EL (cell line): ENCODE data around the gene MMD2.

ENCODE experiments used
- DNase-seq: peaks from one replicate; pipeline ENCODE4 v3.0.0-alpha.2; 2016

The MMD2 gene

DNA sequence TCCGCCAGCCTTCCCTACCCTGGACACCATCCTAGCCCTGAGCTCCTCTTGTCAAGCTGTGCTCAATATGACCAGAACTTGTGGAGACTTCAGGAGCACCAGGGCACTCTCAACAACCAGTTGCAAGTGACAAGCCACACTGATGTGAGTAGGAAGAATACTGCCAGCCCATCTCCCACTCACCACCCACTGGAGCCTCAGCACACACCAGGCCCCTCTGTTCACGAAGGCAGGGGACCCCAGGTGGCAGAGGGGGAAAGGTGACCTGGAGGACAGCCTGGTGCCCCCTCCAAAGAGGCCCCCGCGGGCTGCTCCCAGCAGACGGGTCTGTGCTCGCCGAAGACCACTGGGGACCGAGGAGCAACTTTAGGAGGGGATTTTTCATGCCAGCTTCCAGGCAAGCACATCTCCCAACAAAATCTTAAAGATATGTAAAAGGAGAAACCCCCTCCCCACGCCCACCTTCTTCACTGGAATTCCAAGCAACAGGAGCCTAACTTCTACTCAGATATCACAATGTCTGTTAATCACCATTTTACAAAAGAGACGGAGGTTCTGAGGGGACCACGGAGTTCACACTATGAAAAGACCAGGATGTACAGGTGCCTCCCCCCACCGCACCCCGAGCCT, 1.0 kb downstream of the MMD2 start:
- no peak for DNase-seq

DNA sequence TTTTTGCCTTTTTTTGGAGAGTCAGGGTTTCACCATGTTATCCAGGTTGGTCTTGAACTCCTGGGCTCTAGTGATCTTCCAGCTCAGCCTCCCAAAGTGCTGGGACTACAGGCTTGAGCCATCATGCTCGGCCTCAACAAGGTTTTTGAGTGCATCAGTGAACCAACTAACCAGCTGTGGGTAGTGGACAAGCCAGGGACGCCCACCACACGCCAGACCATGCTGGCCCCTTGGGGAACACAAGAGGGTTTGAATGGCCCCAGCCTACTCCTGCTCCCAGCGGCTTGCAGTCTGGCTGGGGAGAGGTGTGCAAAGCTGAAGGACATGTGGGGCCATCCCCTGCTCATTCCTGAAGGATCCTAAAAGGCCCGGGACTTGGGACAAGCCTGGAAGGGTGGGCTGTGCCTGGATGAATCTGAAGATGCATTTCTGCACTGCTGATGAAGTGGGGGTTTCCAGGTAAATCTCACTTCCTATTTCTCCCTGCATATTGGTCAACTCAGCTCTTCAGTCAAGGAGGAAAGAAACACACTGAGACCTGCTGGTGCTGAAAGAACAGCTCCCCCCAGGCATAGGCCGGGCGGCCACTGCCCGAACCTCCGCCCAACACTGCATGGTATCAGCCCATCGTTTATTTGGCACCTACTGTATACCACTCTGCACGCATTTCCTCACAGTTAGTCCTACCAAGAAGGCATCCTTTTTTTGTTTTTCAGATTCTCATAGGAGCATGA, 6.9 kb downstream of the MMD2 start:
- DNase-seq: no peak

DNA sequence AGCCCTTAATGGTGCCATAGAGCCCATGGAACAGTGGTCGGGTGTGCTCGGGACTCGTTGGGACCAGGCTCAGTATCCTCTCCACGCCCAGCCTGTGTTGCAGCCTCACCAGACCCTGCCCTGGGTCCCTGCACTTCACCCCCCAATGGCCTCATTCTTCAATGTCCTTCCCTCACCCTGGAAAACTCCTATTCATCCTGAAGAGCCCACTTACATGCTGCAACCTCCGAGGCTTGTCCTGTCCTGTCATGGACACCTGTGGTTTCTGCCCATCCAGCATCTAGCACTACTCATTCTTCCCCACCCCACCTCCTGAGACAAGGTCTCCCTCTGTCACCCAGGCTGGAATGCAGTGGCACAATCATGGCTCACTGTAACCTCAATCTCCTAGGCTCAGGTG, 7.7 kb downstream of the MMD2 start:
- no peak for DNase-seq

DNA sequence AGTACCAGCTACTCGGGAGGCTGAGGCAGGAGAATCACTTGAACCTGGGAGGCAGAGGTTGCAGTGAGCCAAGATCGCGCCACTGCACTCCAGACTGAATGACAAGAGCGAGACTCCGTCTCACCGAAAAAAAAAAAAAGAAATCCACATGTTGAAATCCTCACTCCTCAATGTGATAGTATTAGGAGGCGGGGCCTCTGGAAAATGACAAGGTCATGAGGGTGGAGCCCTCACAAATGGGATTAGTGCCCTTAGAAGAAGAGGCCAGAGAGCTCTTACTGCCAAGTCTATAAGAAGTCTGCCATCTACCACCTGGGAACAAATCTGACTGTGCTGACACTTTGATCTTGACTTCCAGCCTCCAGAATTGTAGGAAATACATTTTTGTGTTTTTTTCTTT, 10.6 kb downstream of the MMD2 start:
- no peak for DNase-seq

DNA sequence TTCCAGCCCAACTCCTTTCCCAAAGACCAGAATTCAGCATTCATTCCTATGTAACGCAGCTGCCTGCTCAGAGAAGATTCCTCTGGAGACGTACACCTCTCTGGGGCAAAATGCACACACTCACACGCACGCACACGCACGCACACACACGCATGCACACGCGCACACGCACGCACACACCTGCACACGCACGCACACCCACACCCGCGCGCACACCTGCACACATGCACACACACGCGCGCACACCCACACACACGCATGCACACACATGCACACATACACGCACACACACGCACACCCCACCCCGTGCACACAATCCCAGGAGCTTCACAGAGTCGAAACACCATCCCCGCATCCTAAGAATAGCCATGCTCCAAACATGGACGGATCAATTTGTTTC, 13.0 kb downstream of the MMD2 start:
- DNase-seq: no peak

DNA sequence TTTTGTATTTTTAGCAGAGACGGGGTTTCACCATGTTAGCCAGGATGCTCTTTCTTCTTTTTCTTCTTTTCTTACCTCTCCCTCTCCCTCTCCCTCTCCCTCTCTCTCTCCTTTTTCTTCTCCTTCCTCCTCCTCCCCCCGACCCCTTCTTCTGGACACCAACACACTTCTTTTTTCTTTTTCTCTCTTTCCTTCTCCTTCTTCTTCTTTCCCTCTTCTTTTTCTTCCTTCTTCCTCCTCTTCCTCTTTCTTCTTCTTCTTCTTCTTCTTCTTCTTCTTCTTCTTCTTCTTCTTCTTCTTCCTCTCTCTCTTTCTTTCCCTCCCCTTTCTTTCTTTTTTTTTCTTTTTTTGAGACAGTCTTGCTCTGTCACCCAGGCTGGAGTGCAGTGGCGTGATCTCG, 14.0 kb downstream of the MMD2 start:
- DNase-seq: no peak

DNA sequence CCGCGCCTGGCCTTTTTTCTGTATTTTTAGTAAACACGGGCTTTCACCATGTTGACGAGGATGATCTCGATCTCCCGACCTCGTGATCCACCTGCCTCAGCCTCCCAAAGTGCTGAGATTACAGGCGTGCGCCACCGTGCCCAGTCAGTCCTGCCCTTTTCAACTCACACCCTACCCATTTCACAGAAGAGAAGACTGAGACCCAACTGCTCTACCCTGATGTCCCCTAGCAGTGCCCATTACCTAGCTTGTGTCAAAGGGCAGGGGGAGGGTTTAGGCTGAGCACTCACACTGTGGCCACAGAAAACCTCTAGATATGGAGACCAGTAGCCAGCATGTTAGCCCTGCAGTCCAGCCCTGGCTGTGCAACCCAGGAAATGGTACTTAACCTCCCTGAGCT, 15.7 kb downstream of the MMD2 start:
- no peak for DNase-seq

DNA sequence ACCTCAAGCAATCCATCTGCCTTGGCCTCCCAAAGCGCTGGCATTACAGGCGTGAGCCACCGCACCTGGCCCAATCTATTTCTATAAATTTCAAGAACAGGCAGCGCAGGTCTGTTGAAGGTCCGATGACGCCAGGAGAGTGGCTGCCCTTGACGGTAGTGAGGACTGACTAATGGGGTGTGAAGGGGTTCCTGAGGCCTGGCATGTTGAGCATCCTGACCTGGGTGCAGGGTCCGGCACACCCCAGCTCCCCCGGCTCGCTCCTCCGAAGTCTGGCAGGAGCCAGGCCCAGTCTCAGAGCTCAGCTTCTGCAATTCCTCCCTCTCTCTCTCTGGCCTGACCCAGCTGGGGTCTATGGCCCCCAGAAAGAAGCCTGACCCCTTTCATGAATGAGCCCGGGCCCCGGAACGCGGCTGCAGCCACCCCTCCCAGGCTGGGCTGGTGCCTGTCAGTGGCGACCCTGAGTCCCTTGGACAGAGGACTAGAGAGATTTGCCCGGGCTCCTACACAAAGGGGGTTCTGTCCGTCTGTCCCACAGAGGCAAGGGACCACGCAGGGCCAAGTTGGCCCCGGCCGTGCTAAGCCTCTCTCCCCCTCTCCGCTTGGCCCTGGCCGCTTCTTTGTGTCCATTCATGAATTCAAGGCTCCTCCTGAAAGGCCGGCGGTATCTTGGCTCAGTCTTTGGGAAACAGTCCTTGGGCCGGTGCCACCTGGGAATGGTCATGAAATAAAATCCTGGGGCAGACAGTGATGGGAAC, 18.8 kb downstream of the MMD2 start:
- DNase-seq: no peak

DNA sequence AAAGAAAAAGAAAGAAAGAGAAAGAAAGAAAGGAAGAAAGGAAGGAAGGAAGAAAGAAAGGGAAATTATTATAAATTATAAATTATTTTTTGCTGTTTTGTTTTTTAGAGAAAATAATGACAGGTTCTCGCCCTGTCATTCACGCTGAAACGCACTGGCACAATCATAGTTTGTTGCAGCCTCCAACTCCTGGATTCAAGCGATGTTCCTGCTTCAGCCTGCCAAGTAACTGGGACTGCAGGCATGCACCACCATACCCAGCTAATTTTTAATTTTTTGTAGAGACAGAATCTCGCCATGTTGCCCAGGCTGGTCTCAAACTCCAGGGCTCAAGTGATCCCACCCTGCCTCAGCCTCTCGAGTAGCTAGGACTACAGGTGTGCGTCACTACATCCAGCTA, 21.6 kb downstream of the MMD2 start:
- no peak for DNase-seq

DNA sequence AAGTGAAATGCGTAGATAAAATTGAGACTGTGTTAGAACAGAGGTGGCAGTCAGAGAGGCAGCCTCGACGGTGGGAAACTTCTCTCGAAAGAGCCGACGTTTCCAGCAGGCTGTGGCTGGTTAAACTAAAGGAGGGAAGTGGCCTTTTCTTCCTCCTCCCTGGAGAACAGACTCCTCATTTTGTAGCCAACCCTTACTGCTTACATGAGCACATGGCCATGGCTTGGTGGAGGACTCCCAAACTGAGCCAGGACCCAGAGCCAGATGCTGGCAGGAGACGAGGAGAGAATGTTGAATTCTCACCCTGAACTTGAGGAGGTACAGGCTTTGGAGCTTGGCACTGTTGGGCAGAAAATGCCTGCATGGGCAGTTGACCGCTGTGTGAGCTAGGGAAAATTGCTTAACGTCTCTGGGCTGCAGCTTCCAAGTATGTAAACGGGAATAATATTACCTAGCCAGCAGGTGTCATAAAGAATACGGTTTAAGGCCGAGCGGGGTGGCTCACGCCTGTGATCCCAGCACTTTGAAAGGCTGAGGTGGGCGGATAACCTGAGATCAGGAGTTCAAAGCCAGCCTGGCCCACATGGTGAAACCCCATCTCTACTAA, 24.5 kb downstream of the MMD2 start:
- DNase-seq: no peak

DNA sequence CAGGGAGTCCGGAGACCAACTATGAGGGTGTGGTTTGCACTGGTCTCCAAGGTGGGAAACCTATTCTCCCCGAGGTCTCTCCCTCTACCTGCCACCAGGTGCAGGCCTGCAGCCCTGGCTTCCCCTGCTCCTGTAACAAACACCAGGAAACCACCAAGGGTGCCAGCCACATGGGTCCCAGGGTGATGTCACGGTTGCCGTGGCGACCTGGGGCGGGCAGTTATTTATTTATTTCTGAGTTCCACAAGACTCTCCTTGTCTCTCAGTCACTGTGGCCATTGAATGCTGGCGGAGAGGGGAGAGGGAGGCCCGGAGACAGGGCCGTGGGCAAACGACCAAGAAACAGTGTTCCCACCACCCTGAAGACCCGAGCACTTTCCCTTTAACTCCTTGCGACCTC, 27.0 kb downstream of the MMD2 start:
- DNase-seq: no peak

DNA sequence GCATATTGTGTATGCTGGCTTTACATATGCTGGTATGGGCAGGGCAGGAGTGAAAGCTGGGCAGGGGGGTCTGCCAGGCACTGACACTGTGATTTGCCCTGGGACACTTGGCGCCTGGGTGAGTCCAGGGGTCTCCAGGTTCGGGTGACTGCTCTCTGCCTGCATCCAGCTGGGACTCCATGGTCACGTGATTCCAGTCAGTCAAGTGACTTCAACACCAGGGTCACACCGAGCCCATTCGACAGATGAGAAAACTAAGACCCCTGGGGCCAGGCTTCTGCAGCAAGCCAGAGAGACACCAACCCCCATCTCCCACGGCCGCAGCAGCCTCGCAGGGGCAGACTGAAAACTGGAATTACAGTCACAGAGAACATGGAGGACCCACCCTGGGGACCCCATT, 30.0 kb downstream of the MMD2 start:
- DNase-seq: no peak

DNA sequence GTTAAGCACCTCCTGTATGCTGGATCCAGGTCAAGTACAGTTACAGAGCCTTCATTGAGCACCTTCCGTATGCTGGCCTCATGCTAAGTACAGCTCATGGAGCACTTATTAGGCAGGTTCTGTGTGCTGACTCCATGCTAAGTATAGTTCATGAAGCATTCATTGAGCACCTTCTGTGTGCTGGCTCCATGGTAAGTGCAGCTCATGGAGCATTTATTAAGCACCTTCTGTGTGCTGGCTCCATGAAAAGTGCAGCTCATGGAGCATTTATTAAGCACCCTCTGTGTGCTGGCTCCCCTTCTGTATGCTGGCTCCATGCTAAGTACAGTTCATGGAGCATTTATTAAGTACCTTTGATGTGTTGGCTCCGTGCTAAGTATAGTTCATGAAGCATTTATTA, 30.5 kb downstream of the MMD2 start:
- DNase-seq: no peak

DNA sequence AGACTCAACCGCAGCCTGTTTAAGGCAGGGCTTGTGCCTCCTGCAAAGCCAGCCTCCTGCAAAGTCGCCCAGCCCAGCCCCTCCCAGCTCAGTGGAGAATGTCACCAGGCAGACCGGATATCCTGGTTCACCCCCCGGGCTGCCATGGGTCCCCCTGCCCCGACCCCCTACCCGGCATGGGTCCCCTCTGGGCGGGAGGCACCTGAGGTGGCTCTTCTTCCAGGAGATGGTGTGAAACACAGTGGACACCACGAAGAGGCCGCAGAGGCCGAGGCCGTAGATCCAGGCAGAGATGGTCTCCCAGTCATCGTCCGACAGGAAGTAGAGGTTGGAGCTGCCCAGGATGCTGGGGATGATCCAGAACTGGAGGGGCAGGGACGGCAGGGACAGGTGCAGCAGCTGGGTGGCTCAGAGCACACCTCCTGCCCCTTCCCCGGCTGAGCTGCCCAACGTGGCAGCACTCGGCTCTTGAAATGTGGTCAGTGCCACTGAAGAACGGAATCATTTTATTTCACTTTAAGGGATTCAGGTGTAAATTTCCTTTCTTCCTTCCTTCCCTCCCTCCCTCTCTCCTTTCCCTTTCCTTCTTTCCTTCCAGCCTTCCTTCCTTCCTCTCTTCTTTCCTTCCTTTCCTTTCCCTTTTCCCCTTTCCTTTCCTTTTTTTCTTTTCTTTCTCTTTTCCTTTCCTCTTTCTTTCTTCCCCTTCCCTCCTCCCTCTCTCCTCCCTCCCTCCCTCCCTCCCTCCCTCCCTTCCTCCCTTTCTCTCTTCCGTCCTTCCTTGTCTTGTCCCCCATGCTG, 38.8 kb downstream of the MMD2 start:
- DNase-seq: no peak

DNA sequence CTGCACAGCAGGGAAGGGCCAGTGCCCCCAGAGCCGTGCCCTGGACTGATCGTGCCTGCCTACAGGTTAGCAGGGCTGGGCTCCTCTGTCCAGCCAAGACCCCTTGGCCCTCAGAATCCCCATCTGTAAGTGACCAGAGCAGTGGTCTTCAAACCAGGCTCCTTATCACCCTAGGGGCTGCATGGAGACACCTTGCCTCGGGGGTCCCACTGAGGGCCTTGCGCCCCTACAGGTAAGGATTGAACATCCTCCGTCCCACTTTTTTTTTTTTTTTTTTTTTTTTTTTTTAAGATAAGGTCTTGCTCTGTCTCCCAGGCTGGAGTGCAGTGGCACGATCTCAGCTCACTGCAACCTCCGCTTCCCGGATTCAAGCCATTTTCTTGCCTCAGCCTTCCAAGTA, 42.9 kb downstream of the MMD2 start:
- no peak for DNase-seq

DNA sequence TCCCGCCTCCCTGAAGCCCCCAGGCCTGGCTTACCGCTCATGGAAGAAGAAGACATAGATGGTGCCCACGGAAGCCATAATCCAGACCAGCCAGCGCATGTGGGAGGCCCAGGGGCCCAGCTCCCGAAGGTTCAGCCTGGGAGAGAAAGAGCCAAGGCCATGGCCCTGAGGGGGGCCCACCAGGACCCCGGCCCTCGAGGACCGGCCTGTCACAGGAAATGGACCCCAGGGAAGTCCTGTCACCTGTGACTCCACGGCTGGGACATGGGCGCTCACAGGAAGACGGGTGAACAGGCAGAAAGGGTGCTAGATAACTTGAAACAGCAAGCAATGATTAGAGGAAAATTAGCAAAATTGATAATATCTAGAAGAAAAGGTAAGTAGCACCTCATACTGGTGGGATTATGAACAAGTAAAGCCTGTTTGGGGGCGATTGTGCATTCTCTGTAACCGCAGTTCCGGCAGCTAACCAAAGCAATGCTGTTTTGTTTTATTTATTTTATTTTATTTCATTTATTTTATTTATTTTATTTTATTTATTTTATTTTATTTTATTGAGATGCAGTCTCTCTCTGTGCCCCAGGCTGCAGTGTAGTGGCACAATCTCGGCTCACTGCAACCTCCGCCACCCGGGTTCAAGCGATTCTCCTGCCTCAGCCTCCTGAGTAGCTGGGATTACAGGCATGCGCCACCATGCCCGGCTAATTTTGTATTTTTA, 47.7 kb downstream of the MMD2 start:
- DNase-seq: no peak

DNA sequence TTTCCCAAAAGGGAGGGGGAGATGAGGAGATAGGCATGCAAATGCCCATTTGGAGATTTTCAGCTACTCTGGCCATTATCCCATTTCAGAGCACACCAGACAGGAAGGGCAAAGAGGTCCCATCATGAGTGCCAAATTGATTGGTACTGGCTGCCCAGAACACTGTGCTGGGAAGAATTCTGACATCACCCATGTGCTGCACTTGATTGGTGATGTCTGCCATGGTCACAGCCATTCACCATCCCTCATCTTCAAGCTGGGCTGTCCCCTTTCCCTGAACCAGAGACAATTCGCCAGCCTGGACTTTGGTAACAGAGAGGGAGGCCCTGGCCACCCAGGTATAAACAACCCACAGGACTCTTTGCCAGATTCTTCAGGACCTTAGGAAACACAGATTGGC, 52.3 kb downstream of the MMD2 start:
- DNase-seq: no peak

DNA sequence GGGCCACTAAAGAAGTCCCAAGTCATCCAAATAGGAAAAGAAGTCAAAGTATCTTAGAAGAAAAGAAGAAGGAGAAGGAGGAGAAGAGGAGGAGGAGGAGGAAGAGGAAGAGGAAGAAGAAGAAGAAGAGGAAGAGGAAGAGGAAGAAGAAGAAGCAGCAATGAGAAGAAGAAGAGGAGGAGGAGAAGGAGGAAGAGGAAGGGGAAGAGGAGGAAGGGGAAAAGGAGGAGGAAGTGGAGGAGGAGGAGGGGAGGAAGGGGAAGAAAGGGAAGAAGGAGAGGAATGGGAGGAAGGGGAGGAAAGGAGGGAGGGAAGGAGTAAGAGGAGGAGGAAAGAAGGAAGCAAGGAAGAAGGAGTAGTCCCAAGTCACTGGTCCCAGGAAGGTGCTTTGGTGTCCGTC, 53.8 kb downstream of the MMD2 start:
- DNase-seq: no peak

DNA sequence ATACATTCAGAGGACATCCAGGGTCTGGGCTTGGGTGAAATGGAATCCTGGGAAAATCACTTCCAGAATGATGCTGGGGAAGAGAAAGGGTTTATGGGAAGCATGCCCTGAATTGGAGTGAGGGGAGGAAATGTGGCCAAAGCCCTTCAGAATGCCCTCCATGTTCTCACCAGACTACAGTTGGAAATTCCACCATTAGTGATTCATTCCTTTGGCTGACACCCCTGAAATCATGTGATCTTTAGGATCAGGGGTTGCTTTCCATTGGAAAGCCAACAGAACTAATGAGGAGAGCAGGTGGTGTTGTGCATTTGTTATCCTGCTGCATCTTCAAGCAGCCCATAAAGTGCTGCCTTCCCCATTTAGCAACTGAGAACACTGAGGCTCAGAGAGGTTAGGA, 54.6 kb downstream of the MMD2 start:
- DNase-seq: no peak

DNA sequence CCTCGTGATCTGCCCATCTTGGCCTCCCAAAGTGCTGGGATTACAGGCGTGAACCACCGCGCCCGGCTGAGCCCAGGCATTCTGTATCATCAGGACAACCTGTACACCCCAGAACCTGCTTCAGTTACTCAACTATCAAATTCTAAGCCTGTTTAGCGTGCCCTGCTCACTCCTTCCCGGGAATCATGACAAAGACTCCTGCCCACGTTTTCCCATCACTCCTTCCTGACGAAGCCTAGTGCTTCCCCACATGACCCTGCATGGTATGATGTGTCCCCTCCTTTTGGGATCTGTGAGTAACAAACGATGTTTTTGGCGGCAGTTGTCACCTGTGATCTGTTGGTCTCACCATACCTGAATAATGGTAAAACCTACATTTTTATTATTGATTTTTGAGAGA, 63.2 kb downstream of the MMD2 start:
- DNase-seq: no peak

DNA sequence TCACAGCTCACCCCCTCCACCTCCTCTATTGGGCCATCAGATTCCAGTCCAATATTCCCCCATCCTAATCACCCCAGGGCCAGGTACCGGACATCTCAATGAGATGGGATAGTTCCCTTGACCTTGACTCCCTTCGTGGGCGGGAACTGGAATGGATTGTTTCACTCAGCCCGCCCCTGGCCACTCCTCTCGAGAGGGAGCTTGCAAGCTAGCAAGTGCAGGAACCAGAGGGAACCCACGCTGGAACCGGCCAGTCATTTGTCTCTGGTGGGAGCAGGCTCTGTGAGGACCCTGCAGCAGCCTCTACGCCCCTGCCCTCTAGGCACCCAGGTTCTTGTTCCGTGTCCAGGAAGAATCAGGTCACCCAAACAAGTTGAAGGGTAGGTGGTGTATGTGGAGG, 64.5 kb downstream of the MMD2 start:
- no peak for DNase-seq

DNA sequence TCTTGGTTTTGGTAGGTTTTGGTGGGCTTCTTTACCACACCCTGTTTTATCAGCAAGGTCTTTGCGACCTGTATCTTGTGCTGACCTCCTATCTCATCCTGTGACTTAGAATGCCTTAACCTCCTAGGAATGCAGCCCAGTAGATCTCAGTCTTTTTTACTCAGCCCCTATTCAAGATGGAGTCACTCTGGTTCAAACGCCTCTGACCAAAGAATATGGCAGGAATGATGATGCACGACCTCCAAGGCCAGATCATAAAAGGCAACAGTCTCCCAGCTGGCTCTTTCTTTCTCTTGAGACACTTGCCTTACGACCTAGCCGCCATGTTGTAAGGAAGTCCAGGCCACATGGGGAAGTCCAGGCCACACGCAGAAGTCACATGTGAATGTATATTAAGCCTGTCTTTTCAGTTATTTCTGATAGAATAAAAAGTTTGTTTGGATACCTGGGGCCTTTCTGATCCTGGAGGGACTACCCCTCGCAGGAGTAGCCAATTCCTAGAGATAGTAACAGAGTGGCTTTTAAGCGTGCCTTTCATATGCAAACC, 65.0 kb downstream of the MMD2 start:
- no peak for DNase-seq
